HCT116 (cell line): ENCODE data around the gene SNX20.

ENCODE experiments used
- ATF3 ChIP-seq: IDR thresholded peaks from 2 replicates; pipeline ENCODE4 v1.6.1; 2012
- EGR1 ChIP-seq: IDR thresholded peaks from 2 replicates; pipeline ENCODE4 v1.6.1; 2012; ENCODE audit warnings: low read depth
- EZH2phosphoT487 ChIP-seq: fragments of 200-600 bp; IDR thresholded peaks from 2 replicates; pipeline ENCODE4 v1.6.1; 2018; ENCODE audit warnings: antibody characterized with exemption, borderline replicate concordance
- POLR2A ChIP-seq: IDR thresholded peaks from 2 replicates; pipeline ENCODE4 v1.7.0; 2011; ENCODE audit warnings: borderline replicate concordance; ENCODE audit not compliant: insufficient read depth, insufficient read length; ENCODE audit errors: extremely low read depth
- RAD21 ChIP-seq: IDR thresholded peaks from 2 replicates; pipeline ENCODE4 v1.6.1; 2012; ENCODE audit warnings: low read depth, mild to moderate bottlenecking
- ZNF274 ChIP-seq: fragments of 200-500 bp; sonication (Bioruptor generic); IDR thresholded peaks from 2 replicates; pipeline ENCODE4 v1.6.1; 2014; ENCODE audit warnings: mild to moderate bottlenecking, low read depth, low read length, inconsistent platforms
- TF ChIP-seq, protein P1 (sequence below), 3 experiments: fragments of 200-600 bp in 1 of 3; sonication (generic) in 1 of 3; IDR thresholded peaks in 2 of 3; conservative IDR thresholded peaks in 1 of 3; 2 replicates each; pipeline ENCODE4 v1.5.1; 2012 to 2017; ENCODE audit warnings: low read depth in 2 of 3, low read length in 2 of 3, antibody characterized with exemption in 1 of 3, borderline replicate concordance in 1 of 3, control low read depth in 1 of 3, mild to moderate bottlenecking in 1 of 3, mixed read lengths in 1 of 3, mixed run types in 1 of 3, moderate library complexity in 1 of 3; ENCODE audit not compliant: insufficient read depth in 1 of 3
- TF ChIP-seq, protein P2 (sequence below): IDR thresholded peaks from 2 replicates; pipeline ENCODE4 v1.6.1; 2012; ENCODE audit warnings: low read depth

- TF ChIP-seq RAD21 (no peak), POLR2A (no peak), ZNF274 (no peak), EZH2phosphoT487 (no peak), EGR1 (no peak), ATF3 (no peak)
- TF ChIP-seq, protein P1, sequence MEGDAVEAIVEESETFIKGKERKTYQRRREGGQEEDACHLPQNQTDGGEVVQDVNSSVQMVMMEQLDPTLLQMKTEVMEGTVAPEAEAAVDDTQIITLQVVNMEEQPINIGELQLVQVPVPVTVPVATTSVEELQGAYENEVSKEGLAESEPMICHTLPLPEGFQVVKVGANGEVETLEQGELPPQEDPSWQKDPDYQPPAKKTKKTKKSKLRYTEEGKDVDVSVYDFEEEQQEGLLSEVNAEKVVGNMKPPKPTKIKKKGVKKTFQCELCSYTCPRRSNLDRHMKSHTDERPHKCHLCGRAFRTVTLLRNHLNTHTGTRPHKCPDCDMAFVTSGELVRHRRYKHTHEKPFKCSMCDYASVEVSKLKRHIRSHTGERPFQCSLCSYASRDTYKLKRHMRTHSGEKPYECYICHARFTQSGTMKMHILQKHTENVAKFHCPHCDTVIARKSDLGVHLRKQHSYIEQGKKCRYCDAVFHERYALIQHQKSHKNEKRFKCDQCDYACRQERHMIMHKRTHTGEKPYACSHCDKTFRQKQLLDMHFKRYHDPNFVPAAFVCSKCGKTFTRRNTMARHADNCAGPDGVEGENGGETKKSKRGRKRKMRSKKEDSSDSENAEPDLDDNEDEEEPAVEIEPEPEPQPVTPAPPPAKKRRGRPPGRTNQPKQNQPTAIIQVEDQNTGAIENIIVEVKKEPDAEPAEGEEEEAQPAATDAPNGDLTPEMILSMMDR (IDR thresholded peaks at IDR 0.05 in 2 of 3, conservative IDR thresholded peaks at IDR 0.05 in 1 of 3; ENCODE audit: borderline replicate concordance in 1 of 3, insufficient read depth in 1 of 3, low read depth in 2 of 3, low read length in 2 of 3): no peak
- TF ChIP-seq, protein P2, sequence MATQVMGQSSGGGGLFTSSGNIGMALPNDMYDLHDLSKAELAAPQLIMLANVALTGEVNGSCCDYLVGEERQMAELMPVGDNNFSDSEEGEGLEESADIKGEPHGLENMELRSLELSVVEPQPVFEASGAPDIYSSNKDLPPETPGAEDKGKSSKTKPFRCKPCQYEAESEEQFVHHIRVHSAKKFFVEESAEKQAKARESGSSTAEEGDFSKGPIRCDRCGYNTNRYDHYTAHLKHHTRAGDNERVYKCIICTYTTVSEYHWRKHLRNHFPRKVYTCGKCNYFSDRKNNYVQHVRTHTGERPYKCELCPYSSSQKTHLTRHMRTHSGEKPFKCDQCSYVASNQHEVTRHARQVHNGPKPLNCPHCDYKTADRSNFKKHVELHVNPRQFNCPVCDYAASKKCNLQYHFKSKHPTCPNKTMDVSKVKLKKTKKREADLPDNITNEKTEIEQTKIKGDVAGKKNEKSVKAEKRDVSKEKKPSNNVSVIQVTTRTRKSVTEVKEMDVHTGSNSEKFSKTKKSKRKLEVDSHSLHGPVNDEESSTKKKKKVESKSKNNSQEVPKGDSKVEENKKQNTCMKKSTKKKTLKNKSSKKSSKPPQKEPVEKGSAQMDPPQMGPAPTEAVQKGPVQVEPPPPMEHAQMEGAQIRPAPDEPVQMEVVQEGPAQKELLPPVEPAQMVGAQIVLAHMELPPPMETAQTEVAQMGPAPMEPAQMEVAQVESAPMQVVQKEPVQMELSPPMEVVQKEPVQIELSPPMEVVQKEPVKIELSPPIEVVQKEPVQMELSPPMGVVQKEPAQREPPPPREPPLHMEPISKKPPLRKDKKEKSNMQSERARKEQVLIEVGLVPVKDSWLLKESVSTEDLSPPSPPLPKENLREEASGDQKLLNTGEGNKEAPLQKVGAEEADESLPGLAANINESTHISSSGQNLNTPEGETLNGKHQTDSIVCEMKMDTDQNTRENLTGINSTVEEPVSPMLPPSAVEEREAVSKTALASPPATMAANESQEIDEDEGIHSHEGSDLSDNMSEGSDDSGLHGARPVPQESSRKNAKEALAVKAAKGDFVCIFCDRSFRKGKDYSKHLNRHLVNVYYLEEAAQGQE: no peak
Measured at GRCh38 chr16:50724306-50724705, 43.2 kb upstream of the SNX20 start.
